GM18951 (cell line): Measurements from ENCODE around the gene CLDND1.

Source experiments
- POLR2A ChIP-seq: IDR thresholded peaks from 4 replicates; pipeline ENCODE4 v1.6.1; 2011; ENCODE audit warnings: mild to moderate bottlenecking; ENCODE audit not compliant: insufficient read length, insufficient read depth; ENCODE audit errors: extremely low read depth
- in situ Hi-C: fragments of 300-500 bp; cut with MboI; formaldehyde crosslinking; loops from one replicate; pipeline ENCODE4 v1.12.0; 2022; ENCODE audit warnings: low sequenced_read_pairs, mixed read lengths, inconsistent platforms; ENCODE audit not compliant: unreplicated experiment

Gene CLDND1

DNA sequence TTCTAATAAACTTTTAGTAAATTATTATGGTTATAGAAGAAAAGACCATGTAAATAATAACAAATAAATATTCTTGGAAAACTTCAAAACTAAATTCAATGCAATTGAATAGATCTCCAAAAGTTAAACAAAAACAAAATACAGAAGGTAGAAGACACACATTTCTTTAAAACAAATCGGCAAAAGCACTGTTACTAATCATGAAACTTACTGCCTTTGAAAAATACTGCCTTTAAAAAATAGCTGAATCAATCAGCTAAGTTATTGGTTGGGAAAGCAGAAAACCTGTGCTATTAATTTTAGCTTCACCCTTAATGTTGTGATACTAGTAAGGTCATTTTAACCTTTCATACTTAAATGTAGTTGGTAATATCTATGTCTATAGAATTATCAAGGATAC, 12.0 kb upstream of the CLDND1 start:
- in situ Hi-C loops: no loop called here
- peak; percentile 19 for TF ChIP-seq POLR2A

DNA sequence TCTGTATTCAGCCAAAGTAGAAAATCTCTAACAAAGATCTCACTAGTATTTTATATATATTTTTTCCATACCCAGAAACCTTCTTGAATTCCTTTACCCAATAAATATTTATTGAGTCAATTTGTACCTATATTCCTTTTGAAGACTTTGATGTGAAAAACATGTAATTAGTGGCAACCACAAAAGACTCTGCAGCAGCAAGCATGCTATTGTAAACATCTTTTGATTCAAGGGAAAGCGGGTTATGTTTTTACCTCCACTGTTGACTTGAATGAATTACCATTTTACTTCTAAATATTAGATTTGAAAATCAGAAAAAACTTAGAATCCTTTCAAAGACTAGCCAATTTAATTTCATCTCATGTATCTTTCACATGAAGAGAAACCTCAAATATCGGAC, 11.5 kb upstream of the CLDND1 start:
- TF ChIP-seq POLR2A: no peak
- in situ Hi-C loops: no loop called here

- in situ Hi-C loops: no loop called here
- peak; percentile 34 for TF ChIP-seq POLR2A
These were observed 10.2 kb upstream of the CLDND1 start for GRCh38 chr3:98532709-98533571.

DNA sequence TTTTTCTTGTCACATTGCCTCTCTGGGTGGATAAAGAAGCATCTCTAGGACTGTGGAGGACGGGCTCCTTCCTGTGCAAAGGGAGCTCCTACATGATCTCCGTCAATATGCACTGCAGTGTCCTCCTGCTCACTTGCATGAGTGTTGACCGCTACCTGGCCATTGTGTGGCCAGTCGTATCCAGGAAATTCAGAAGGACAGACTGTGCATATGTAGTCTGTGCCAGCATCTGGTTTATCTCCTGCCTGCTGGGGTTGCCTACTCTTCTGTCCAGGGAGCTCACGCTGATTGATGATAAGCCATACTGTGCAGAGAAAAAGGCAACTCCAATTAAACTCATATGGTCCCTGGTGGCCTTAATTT, 9.6 kb upstream of the CLDND1 start:
- peak; percentile 46 for TF ChIP-seq POLR2A
- in situ Hi-C loops: no loop called here

DNA sequence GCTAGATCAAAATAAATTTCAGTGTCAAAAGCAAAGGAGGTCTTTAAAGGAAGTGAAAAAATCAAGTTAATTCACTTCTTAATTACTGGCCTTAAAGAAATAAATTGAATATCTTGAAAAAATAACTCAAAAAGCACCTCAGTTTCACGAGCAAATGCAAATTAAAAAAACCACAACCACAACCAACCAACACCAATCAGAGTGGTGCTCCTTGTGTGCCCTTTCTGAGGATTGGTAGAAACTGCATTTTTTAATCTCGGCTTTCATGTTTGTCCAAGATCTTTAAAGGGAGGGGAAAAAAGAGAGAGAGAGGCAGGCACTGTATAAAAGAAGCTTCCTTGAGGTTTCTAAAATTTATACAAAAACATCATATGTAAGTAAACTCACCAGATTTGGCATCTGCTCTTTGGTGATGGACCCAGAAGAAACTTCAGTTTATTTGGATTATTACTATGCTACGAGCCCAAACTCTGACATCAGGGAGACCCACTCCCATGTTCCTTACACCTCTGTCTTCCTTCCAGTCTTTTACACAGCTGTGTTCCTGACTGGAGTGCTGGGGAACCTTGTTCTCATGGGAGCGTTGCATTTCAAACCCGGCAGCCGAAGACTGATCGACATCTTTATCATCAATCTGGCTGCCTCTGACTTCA, 9.0 kb upstream of the CLDND1 start, which contains the start of gene GPR15:
Gene GPR15, plus strand, starts transcription at position 357 of the 653 bp plus-strand sequence. Its CDS starts 56 bp downstream, at position 413.
- TF ChIP-seq POLR2A: peak; percentile 54
- in situ Hi-C loops: no loop called here

- in situ Hi-C loops: no loop called here
- TF ChIP-seq POLR2A: no peak
These were observed 8.0 kb upstream of the CLDND1 start for GRCh38 chr3:98530676-98531075.

DNA sequence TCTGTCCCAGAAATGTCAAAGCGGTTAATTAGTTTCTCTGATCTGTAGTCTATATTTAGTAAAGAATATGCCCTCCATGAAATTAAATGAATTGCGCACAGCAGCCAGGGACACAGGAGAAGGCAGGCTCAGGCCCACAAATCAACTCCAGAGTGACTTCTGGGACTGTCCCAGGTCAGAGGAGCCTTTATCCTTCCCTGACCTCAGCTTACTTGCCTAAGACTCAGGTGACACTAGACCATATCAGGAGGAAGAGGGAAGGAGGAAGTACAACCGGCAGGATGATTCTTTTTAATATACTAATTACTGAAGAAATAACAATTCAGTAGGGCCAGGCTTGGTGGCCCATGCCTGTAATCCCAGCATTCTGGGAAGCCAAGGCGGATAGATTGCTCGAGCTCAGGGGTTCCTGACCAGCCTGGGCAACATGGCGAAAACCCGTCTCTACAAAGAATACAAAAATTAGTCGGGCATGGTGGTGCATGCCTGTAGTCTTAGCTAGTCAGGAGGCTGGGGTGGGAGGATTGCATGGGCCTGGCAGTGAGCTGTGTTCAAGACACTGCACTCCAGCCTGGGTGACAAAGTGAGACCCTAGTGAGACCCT, 7.3 kb upstream of the CLDND1 start:
- TF ChIP-seq POLR2A: peak; percentile 22
- in situ Hi-C loops: no loop called here

GRCh38 chr3:98528474-98529346, 6.0 kb upstream of the CLDND1 start:
- TF ChIP-seq POLR2A: no peak
- in situ Hi-C loops: no loop called here

DNA sequence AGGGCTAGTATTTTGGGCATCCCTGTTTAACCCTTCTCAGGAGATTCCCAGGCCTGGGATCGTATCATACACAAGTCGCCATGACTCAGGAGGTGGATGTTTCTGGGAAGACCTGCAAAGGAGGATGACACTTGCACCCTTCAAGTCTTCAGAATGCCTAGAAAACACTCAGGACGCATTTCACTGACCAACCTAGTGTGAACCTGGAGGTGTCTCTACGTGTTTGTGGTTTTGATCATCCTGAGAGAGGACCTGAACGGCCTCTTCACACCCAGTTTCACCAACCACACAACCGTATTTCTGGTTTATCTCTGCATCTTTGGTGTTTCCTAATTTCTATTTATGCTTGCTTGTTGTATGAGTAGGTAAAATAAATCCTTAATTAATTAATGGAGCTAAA, 2.8 kb upstream of the CLDND1 start:
- in situ Hi-C loops: no loop called here
- TF ChIP-seq POLR2A: peak; percentile 38

- in situ Hi-C loops: no loop called here
- no peak for TF ChIP-seq POLR2A
These were observed 682 bp downstream of the CLDND1 start for GRCh38 chr3:98521897-98522543.

- TF ChIP-seq POLR2A: no peak
- in situ Hi-C loops: no loop called here
These were observed 3.4 kb downstream of the CLDND1 start for GRCh38 chr3:98519351-98519750.

DNA sequence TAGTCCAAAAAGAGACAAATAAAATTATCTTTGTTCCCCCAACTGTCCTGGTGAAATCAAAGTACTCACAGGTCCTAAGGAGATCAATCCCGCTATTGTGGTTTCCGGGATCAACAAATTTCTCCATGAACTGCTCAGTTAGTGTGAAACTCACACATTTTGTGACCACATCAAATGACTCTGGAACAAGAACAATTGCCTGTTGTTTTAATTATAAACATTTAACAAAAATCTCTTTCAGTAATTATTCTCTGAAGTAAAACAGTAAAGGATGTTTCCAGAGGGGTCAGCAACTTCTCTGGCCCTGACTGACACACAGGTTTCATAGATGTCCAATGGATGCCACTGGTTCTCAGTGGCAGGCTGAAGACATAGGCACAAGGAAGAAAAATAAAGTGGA, 3.9 kb downstream of the CLDND1 start:
- in situ Hi-C loops: no loop called here

More for the DNA sequence above, 3.9 kb downstream of the CLDND1 start:
- TF ChIP-seq POLR2A: no peak
